Esophagus muscularis mucosa (tissue), 4 donors: ENCODE results near the gene FGR. TPM values are rescaled to one million over a fixed set of nuclear protein-coding genes. Genes with fewer than 3 reads are reported as not detected.

ENCODE experiments used
- DNase-seq: peaks from one replicate; pipeline ENCODE4 v3.0.0-alpha.2; 2017; ENCODE audit errors: extremely low spot score
- H3K27ac ChIP-seq, 4 donors: fragments of 200-600 bp; sonication (generic); replicated peaks in 1 of 4; 1 replicate in 3 of 4; 2 replicates in 1 of 4; pipeline ENCODE4 v1.5.1; 2016 to 2019; ENCODE audit warnings: mild to moderate bottlenecking in 1 of 4
- H3K27me3 ChIP-seq, 4 donors: fragments of 200-600 bp; sonication (generic); one replicate each; pipeline versions ENCODE4 v1.5.1 to v1.6.0; 2016 to 2019
- H3K36me3 ChIP-seq, 4 donors: fragments of 200-600 bp; sonication (generic); one replicate each; pipeline ENCODE4 v1.5.1; 2016 to 2019
- H3K4me1 ChIP-seq, 4 donors: fragments of 200-600 bp; sonication (generic); one replicate each; pipeline ENCODE4 v1.5.1; 2016 to 2019
- H3K4me3 ChIP-seq, 4 donors: fragments of 200-600 bp; sonication (generic); 1 replicate in 2 of 4; 2 replicates in 2 of 4; pipeline ENCODE4 v1.5.1; 2016 to 2019; ENCODE audit warnings: mild to moderate bottlenecking in 4 of 4, moderate library complexity in 1 of 4
- H3K9me3 ChIP-seq, 4 donors: fragments of 200-600 bp; sonication (generic); 1 replicate in 3 of 4; 2 replicates in 1 of 4; pipeline ENCODE4 v1.5.1; 2016 to 2019
- EP300 ChIP-seq: sonication (generic); formaldehyde crosslinking; IDR thresholded peaks from one replicate; pipeline ENCODE4 v1.6.1; 2017; ENCODE audit warnings: antibody characterized with exemption
- POLR2A ChIP-seq: fragments of 450-650 bp; IDR thresholded peaks from one replicate; pipeline ENCODE4 v1.6.1; 2017; ENCODE audit warnings: antibody characterized with exemption, moderate library complexity, mild to moderate bottlenecking, low read depth
- POLR2AphosphoS5 ChIP-seq, 2 donors: sonication (generic); formaldehyde crosslinking; IDR thresholded peaks; one replicate each; pipeline ENCODE4 v1.6.1; 2017; ENCODE audit warnings: antibody characterized with exemption in 2 of 2
- WGBS: methylation state at CpG from one replicate; pipeline ENCODE4 v1.1.5; 2018; 5-methylcytosine and 5-hydroxymethylcytosine counted together
- intact Hi-C: fragments of 100-400 bp; cut with DNase I; formaldehyde crosslinking; loops from one replicate; pipeline ENCODE4 v1.15.1; 2023
- total RNA-seq, 4 donors: library from RNA; depleted of rRNA; stranded (reverse); fragments of >200 nt; gene quantifications; one replicate each; pipeline versions ENCODE4 v1.1.0 to v1.2.1, GENCODE V29; 2016
- TF ChIP-seq, protein P1 (sequence below), 3 experiments: fragments of 200-600 bp in 2 of 3; fragments of 450-650 bp in 1 of 3; sonication (generic) in 2 of 3; IDR thresholded peaks; one replicate each; pipeline ENCODE4 v1.5.1; 2017 to 2019; ENCODE audit warnings: antibody characterized with exemption in 3 of 3, mild to moderate bottlenecking in 2 of 3, moderate library complexity in 1 of 3

Gene FGR
- total RNA-seq, 4 donors from 2014 or later: 12.0 to 32.1 (median 12.6) TPM

DNA sequence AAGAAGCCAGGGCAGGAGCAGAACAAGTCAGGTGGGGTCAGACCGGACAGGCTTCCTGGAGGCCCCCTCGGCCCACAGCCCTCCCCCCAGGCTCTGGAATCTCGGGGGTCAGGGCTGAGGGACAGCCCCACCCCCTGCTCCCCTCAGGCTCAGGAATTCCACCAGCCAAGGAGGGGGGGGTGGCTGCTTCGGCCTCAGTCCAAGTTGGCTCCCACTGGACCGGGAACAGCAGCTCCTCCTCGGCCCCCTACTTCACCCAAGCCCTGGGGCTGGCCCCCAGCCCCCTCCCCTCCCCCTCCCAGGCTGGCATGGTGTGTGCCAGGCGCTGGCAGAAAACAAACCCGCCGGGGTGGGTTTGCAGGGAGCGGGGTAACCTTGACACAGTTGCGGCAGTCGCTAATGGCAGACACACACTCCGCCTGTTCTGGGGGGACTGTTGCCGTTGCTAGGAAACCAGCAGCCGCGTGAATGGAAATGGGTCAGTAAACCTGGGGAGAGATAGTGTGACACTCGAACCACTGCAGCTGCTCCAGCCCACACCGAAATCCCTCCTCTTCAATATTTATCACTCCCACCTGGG is 63.5 kb downstream of the FGR start:
- Histone ChIP-seq H3K27ac (peak overlapping the region; percentile 93 to 98 (median 97)), H3K27me3 (no peaks in the 10 kb centered on the region), H3K4me3 (peak overlapping the region; percentile 12 to 26 (median 18)), H3K36me3 (no peaks in the 10 kb centered on the region), H3K4me1 (peaks cover 89 to 100% (median 99%) of the 10 kb centered on the region in 4 donors), H3K9me3 (no peaks in the 10 kb centered on the region)
- WGBS: 9% methylated on average over 4 of the region's 18 CpGs
- intact Hi-C loops: no loop called here
- no peak for DNase-seq
- no peak for TF ChIP-seq EP300
- no peak for TF ChIP-seq POLR2A
- peak in 1 of 2 donors; percentile 10 for TF ChIP-seq POLR2AphosphoS5 (IDR thresholded peaks at IDR 0.05)
- TF ChIP-seq, protein P1, sequence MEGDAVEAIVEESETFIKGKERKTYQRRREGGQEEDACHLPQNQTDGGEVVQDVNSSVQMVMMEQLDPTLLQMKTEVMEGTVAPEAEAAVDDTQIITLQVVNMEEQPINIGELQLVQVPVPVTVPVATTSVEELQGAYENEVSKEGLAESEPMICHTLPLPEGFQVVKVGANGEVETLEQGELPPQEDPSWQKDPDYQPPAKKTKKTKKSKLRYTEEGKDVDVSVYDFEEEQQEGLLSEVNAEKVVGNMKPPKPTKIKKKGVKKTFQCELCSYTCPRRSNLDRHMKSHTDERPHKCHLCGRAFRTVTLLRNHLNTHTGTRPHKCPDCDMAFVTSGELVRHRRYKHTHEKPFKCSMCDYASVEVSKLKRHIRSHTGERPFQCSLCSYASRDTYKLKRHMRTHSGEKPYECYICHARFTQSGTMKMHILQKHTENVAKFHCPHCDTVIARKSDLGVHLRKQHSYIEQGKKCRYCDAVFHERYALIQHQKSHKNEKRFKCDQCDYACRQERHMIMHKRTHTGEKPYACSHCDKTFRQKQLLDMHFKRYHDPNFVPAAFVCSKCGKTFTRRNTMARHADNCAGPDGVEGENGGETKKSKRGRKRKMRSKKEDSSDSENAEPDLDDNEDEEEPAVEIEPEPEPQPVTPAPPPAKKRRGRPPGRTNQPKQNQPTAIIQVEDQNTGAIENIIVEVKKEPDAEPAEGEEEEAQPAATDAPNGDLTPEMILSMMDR (IDR thresholded peaks at IDR 0.05): no peak

DNA sequence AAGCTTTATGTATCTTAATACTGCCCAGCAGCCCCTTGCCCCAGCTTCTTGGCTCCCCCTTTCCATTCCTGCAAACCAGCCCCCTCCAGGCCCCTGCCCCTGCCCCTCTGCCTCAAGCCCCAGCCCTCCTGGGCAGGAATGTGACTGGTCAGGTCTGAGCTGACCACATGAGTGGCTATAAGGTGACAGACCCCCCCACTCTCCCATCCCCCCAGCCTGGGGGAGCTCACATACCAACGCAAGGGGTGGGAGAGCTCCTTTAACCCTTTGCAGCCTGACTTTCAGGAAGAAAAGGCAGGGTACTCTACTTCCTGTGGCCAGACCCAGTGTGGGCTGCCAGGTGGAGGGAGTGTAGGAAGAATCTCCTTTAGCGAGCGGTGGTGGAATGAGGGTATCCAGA is 64.2 kb downstream of the FGR start:
- H3K36me3 ChIP-seq: no peaks in the 10 kb centered on the region
- H3K27ac ChIP-seq: peak overlapping the region; percentile 93 to 98 (median 97)
- peaks cover 92 to 100% (median 99%) of the 10 kb centered on the region in 4 donors for H3K4me1 ChIP-seq
- TF ChIP-seq EP300: no peak
- H3K9me3 ChIP-seq: no peaks in the 10 kb centered on the region
- no peaks in the 10 kb centered on the region for H3K27me3 ChIP-seq
- DNase-seq: no peak
- WGBS: 47% methylated on average over 3 of the region's 3 CpGs
- H3K4me3 ChIP-seq: no peak overlapping the region
- intact Hi-C loops: no loop called here

DNA sequence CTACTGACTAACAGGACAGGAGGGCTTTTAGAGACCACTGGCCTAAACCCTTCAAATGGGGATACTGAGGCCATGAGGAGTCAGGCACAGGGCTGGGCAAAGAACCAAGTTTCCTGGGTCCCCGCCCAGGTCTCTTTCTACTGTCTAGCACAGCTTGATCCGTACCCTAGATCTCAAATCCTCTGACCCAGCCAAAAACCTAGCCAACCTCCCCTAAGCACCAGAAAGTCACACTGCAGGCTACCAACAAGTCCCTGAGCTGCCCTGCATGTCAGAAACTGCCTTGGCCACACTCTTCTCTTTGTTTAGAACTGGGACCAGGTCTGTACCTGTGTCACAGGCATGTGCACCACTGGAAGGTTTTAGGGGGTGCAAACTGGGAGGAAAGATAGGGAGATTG is 64.6 kb downstream of the FGR start:
- Histone ChIP-seq H3K4me3 (no peak overlapping the region), H3K9me3 (no peaks in the 10 kb centered on the region), H3K27ac (peak overlapping the region; percentile 93 to 98 (median 97)), H3K36me3 (no peaks in the 10 kb centered on the region), H3K27me3 (no peaks in the 10 kb centered on the region), H3K4me1 (peaks cover 96 to 100% (median 100%) of the 10 kb centered on the region in 4 donors)
- no peak for DNase-seq
- WGBS: 32% methylated on average over 2 of the region's 2 CpGs
- TF ChIP-seq POLR2A: no peak
- TF ChIP-seq, protein P1 (IDR thresholded peaks at IDR 0.05): no peak
- TF ChIP-seq POLR2AphosphoS5 (IDR thresholded peaks at IDR 0.05): no peak
- no peak for TF ChIP-seq EP300
- intact Hi-C loops: no loop called here

DNA sequence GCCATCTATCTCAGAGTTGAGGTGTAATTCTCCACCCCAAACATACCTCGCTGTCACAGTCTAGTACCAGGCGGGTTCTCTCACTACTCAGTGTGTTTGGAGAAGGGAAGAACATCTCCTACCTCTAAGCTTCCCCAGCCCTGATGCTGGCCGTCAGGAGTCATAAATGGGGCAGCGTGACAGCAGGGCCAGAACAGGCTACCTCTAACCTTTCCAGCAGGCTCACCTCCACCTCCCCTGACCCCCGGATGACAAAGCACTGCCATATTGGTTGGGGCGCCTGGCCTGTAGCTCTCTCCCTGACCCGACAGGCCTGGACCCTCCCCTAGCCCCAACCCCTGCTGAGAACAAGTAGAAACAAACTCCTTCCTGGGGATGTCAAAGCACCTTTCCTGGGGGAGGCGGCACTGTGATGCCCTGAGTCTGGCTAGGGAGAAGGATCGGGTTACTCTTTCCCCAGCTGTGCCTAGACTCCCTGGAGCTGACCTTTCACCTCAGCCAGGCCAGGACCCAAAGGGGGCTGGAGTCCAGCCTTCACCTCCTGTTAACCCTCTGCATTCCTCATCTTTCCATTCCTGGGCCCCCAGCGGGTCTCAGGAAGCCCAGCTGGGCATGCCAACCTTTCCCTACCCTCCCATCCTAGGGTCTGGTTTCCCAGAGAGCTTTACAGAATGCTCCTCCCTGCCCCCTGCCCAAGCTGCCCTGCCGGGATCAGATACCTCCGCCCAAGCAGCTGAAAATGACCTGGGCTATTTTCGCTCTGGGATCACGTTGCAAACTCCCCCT is 65.3 kb downstream of the FGR start:
- no peak for DNase-seq
- H3K27me3 ChIP-seq: no peaks in the 10 kb centered on the region
- no peak for TF ChIP-seq POLR2A
- no peak for TF ChIP-seq POLR2AphosphoS5 (IDR thresholded peaks at IDR 0.05)
- TF ChIP-seq, protein P1 (IDR thresholded peaks at IDR 0.05): no peak
- no peak for TF ChIP-seq EP300
- peaks cover 96 to 100% (median 100%) of the 10 kb centered on the region in 4 donors for H3K4me1 ChIP-seq
- H3K4me3 ChIP-seq: no peak overlapping the region
- no peaks in the 10 kb centered on the region for H3K36me3 ChIP-seq
- H3K27ac ChIP-seq: peak overlapping the region; percentile 93 to 98 (median 97)
- H3K9me3 ChIP-seq: no peaks in the 10 kb centered on the region
- intact Hi-C loops: no loop called here
- WGBS: 73% methylated on average over 14 of the region's 14 CpGs

DNA sequence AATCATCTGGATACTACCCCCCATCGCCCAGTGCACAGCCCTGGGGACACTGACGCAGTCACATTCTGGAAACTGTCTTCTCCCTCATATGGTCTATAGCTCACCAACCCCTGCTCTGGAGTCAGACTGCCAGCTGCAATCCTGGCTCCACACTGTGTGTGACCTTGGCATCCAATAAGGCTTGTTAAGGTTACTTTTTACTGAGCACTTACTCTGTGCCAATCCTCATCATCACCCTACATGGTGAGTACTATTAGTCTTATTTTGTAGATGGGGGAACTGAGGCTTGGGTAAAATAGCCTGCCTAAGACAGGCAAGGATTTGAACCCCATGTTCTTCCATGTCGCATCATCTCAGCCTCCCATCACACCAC is 65.9 kb downstream of the FGR start:
- Histone ChIP-seq H3K27me3 (no peaks in the 10 kb centered on the region), H3K36me3 (no peaks in the 10 kb centered on the region), H3K9me3 (no peaks in the 10 kb centered on the region), H3K4me3 (peak overlapping the region; percentile 47 to 54 (median 50)), H3K4me1 (peaks cover 96 to 100% (median 100%) of the 10 kb centered on the region in 4 donors), H3K27ac (peak overlapping the region; percentile 93 to 98 (median 97))
- DNase-seq: no peak
- peak in 1 of 2 donors; percentile 9 for TF ChIP-seq POLR2AphosphoS5 (IDR thresholded peaks at IDR 0.05)
- no peak for TF ChIP-seq EP300
- TF ChIP-seq, protein P1 (IDR thresholded peaks at IDR 0.05): no peak
- TF ChIP-seq POLR2A: no peak
- WGBS: 68% methylated on average over 2 of the region's 3 CpGs
- intact Hi-C loops: no loop called here
